Mucosa of gallbladder (tissue), 1 donor: ENCODE measurements around the gene DYNLT2B. TPM values are rescaled to one million over a fixed set of nuclear protein-coding genes. Genes with fewer than 3 reads are reported as not detected.
"Not testable (repeated sequence)": the region's sequence is repeated elsewhere in the genome, so short reads cannot be mapped to it uniquely, and the experiment has no call there.

Experiments used
- DNase-seq: peaks from one replicate; pipeline ENCODE4 v3.0.0-alpha.2; 2020; ENCODE audit warnings: low spot score
- total RNA-seq: library from RNA; stranded (reverse); gene quantifications from one replicate; pipeline ENCODE4 v1.2.1, GENCODE V29; 2021
- donor health status: DM: no; HTN: no; CAD: no.

DYNLT2B gene
- total RNA-seq, 1 donor from 2014 or later: 9.8 TPM

DNA sequence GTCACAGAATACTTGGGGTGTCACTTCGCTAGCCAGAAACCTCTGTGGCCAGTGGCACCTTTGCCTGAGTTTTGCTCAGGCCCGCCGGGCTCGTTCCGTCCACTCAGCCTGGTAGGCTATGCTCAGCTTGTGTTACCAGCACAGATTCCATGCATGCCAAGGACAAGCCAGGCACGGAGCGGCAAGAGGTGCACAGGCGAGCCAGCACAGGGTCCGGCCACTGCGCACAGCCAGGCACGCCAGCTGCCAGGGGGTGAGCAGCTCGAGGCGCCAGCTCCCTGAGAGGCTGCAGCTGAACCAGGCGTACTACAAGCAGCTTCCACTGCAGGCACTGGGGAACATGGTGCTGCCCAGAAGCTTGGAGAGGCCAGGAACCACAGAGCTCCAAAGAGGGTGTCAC lies 45.2 kb downstream of the DYNLT2B start:
- DNase-seq: no peak

DNA sequence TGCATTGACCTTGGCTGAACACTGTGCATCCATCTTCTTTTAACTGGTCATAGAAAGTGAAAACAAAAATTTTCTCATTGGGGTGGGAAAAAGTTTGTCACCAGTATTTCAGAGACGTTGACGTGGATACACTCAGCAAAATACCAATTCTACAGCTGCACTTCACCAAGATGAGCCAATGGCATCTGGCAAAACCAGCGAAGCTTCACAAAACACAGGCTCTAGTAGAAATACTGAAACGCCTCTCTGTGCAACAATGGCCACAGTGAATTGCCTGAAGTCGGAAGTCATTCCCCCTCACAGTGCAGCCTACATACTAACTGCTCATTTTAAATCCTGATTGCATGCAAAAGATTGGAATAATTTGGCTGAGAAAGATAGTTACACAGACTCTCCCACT lies 47.5 kb downstream of the DYNLT2B start:
- DNase-seq: no peak

DNA sequence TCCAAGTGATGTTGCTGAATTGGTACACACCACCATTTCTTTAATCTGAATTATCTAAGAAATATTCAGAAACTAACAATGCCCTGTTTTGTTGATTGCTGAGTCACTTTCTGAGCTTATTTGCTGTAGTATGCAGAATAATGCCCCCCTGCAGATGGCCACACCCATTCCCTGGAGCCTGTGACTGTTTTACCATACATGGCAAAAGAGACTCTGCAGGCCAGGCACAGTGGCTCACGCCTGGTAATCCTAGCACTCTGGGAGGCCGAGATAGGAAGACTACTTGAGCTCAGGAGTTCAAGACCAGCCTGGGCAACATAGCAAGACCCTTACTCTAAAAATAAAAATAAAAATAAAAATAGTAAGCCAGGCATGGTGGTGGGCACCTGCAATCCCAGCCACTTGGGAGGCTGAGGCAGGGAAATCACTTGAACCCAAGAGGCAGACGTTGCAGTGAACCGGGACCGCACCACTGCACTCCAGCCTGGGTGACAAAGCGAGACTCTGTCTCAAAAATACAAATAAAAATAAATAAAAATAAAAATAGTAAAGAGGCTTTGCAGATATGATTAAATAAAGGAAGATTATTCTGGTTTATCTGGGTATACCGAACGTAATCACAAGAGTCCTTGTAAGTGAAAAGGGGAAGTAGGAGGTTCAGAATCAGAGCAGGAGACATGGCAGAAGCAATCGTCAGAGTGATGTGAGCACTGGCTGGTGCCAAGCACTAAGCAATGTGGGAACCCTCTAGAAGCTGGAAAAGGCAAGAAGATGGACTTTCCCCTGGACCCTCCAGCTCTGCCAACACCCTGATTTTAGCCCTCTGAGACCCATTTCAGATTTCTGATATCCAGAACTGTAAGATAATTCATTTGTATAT lies 49.5 kb downstream of the DYNLT2B start:
- DNase-seq: no peak

DNA sequence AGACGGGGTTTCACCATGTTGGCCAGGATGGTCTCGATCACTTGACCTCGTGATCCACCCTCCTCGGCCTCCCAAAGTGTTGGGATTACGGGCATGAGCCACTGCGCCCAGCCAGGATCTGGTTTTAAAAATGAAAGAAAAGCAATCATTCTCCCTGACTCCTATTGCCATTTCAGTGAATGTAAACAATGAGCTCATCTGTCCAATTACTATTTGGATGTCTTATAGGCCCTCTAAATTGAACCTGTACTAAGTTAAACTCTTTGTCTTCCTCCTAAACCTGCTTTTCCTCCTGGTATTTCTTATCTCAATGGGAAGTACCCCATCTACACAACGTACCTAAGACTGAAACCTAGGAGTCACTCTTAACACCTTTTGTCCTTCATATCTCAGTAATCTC lies 54.2 kb downstream of the DYNLT2B start:
- no peak for DNase-seq

DNA sequence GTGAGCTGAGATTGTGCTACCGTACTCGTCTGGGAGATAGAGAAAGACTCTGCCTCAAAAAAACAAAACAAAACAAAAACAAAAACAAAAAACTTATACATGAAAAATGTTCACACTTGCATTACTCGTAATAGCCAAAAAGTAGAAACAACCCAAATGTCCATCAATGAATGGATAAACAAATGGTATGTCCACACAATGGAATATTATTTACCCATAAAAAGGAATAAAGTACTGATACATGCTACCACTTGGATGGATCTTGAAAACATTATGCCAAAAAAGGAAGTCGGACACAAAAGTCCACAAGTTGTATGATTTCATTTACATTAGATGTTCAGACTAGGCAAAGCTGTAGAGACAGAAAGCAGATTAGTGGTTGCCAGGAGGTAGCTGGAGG lies 57.3 kb downstream of the DYNLT2B start:
- DNase-seq: no peak

DNA sequence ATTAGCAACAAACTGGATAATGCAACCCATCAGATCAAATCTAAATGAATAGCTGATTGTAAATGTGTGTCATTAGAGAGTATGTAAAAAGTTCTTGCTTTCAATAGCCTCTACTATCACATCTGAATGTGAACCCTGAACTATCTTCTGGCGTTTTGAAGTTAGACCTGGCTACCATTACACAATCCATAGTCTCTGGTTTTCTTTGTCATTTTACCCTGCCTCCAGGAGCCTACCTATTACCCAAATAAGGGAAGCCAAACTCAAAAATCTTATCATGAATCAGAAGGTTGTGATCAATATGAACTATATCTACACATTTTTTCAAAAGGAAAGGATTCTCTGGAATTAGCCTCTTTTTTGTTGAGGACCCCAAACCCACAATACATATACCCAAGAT lies 62.3 kb downstream of the DYNLT2B start:
- DNase-seq: no peak

DNA sequence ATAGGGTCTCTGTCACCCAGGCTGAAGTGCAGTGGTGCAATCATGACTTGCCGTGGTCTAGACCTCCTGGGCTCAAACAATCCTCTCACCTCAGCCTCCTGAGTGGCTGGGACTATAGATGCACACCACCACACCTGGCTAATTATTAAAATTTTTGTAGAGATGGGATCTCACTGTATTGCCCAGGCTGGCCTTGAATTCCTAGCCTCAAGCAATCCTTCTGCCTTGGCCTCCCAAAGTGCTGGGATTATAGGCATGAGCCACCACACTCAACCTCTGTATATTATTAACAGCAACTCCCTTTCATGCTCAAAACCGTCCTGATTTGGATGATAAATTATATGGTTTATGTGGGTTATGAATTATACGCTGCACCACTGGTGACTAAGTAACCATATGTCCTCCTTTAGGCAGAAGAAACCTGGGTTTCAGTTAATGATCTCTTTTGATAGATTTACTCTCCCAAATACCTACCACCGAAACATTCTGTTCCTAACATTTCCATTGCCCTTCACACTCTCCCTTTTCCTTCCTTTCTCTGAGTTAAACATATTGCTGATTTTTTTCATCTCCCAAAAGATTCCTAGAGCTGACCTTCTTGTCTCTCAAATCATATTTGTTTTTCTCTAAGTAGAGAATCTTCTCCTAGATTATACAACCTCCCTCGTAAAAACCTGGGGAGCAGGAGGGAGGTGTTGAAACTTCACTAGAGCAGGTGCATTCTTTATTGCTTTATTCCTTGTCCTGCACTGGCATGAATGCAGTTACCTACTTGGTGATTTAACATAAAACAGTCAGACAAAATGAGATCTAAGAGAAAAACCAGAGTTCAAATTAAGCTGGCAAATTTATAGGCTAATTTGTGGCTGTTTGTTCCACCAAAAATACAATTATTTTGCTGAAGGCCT lies 63.4 kb downstream of the DYNLT2B start:
- no peak for DNase-seq

DNA sequence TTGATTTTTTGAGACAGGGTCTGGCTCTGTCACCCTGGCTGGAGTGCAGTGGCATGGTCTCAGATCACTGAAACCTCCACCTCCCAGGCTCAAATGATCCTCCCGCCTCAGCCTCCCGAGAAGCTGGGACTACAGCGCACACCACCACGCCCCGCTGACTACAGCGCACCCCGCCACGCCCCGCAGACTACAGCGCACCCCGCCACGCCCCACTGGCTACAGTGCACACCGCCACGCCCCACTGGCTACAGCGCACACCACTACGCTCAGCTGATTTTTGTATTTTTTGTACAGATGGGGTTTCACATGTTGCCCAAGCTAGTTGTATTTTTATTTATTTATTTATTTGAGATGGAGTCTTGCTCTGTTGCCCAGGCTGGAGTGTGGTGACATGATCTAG lies 66.1 kb downstream of the DYNLT2B start:
- no peak for DNase-seq

DNA sequence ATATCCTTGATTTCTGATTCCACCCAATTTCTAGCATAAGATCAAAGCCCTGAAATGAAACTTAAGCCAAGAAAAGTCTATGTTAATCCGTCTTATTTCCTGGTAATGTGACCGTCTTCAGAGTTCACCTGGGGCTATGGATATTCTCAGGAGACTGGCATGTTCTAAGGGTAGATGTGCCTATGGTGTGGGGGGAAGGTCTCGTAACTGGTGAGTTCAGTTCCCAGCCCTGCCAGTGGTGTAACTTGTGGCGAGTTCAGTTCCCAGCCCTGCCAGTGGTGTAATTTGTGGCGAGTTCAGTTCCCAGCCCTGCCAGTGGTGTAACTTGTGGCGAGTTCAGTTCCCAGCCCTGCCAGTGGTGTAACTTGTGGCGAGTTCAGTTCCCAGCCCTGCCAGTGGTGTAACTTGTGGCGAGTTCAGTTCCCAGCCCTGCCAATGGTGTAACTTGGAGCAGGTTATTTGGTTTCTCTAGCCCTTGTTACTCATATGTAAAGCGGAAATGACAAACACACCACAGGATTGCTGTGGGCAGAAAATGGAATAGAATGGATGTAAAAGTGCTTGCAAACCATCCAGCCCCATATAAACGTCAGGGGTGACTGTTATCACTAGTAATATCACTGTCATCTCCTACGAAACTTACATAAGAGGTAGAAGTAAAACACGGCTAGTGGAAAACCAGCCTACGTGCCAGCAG lies 71.3 kb downstream of the DYNLT2B start:
- no peak for DNase-seq

DNA sequence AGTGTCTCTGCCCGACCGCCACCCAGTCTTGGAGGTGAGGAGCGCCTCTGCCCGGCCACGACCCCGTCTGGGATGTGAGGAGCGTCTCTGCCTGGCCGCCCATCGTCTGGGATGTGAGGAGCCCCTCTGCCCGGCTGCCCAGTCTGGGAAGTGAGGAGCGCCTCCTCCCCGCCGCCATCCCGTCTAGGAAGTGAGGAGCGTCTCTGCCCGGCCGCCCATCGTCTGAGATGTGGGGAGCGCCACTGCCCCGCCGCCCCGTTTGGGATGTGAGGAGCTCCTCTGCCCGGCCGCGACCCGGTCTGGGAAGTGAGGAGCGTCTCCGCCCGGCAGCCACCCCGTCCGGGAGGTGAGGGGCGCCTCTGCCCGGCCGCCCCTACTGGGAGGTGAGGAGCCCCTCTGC lies 73.9 kb downstream of the DYNLT2B start:
- DNase-seq: not testable (repeated sequence)

DNA sequence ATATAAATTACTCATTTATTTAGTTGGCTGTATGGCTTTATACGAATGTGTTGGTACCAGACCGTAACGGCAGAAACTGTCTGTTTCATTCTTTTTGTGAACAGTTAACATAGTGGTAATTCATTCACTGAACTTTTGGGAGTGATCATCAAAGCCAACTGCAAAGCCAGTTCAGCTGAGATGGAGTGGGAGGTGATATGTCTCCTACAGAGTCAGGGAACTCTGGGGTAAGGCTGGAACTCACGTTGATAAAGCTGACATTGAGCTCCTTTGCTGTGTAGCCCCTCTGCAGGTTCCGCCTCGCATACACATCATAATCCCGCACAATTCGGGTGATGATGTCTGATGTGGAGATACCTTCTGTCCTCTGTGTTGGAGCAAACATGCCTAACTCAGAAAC lies 76.3 kb downstream of the DYNLT2B start:
- DNase-seq: no peak

Other genes starting within 250 kb of the DYNLT2B start
- gene TFRC, start 236.2 kb downstream of the DYNLT2B start, total RNA-seq: 154 TPM
- gene ZDHHC19, start 106.8 kb downstream of the DYNLT2B start, total RNA-seq: 1.2 TPM
- 0.63 TPM for gene SLC51A, start 101.7 kb downstream of the DYNLT2B start, total RNA-seq
- 54.9 TPM for gene PCYT1A, start 30.5 kb downstream of the DYNLT2B start, total RNA-seq
- gene TM4SF19, start 20.1 kb upstream of the DYNLT2B start, total RNA-seq: not detected
- gene UBXN7, start 114.2 kb upstream of the DYNLT2B start, total RNA-seq: 52.0 TPM
- 23.2 TPM for gene RNF168, start 185.5 kb upstream of the DYNLT2B start, total RNA-seq
- gene SMCO1, start 197.1 kb upstream of the DYNLT2B start, total RNA-seq: not detected